H1 (cell line): Measurements from ENCODE around the gene PTGER3. TPM values are rescaled to one million over a fixed set of nuclear protein-coding genes. Genes with fewer than 3 reads are reported as not detected.

ENCODE experiments used
- CTCF ChIA-PET: fragments of 300-600 bp; sonication (Branson Sonifier 250); formaldehyde crosslinking; loops from one replicate; lab custom pipeline; 2021; ENCODE audit not compliant: partially characterized antibody; lab: Charles Lee
- POLR2A ChIA-PET: fragments of 300-600 bp; sonication (Branson Sonifier 250); formaldehyde crosslinking; loops from one replicate; lab custom pipeline; 2021; ENCODE audit warnings: inconsistent platforms; ENCODE audit not compliant: partially characterized antibody; lab: Charles Lee
- DNase-seq, 2 experiments: peaks; one replicate each; pipeline versions ENCODE4 v3.0.0 to v3.0.0-alpha.2; 2010 to 2022; ENCODE audit warnings: low spot score in 2 of 2, low read depth in 1 of 2, mixed read lengths in 1 of 2
- FAIRE-seq: peaks from 2 replicates; lab custom pipeline; 2011; peaks lifted over from hg19 to GRCh38; lab: Jason Lieb, UNC
- H2AFZ ChIP-seq: 2 replicates; pipeline ENCODE4 v1.8.1; 2012; ENCODE audit warnings: low read length, inconsistent platforms
- H2AK5ac ChIP-seq: 2 replicates; pipeline ENCODE4 v1.6.1; 2013; ENCODE audit warnings: low read depth, low read length
- H2BK120ac ChIP-seq: replicated peaks from 2 replicates; pipeline ENCODE3; 2013; ENCODE audit warnings: low read depth, low read length, inconsistent platforms
- H2BK12ac ChIP-seq: 2 replicates; pipeline ENCODE4 v1.6.1; 2013; ENCODE audit warnings: low read depth, low read length
- H2BK15ac ChIP-seq: 2 replicates; pipeline ENCODE4 v1.6.1; 2013; ENCODE audit warnings: low read length
- H2BK20ac ChIP-seq: 2 replicates; pipeline ENCODE4 v1.6.1; 2013; ENCODE audit warnings: low read length
- H2BK5ac ChIP-seq: 2 replicates; pipeline ENCODE4 v1.6.1; 2013; ENCODE audit warnings: low read depth, low read length
- H3K14ac ChIP-seq: 2 replicates; pipeline ENCODE4 v1.6.1; 2013; ENCODE audit warnings: inconsistent platforms; ENCODE audit not compliant: insufficient read length
- H3K18ac ChIP-seq: 2 replicates; pipeline ENCODE4 v1.6.1; 2013; ENCODE audit warnings: low read length; ENCODE audit errors: extremely low read depth
- H3K23ac ChIP-seq: 2 replicates; pipeline ENCODE4 v1.6.1; 2013; ENCODE audit warnings: inconsistent platforms; ENCODE audit not compliant: insufficient read length
- H3K23me2 ChIP-seq: 2 replicates; pipeline ENCODE4 v1.6.1; 2013; ENCODE audit warnings: low read depth, low read length
- H3K27ac ChIP-seq: 2 replicates; pipeline ENCODE4 v1.6.1; 2011; ENCODE audit warnings: low read depth, low read length, inconsistent platforms
- H3K27me3 ChIP-seq, 4 experiments: replicated peaks in 1 of 4; 1 replicate in 1 of 4; 2 replicates in 3 of 4; pipeline versions ENCODE4 v1.6.1 to v1.8.1; 2011 to 2013; ENCODE audit warnings: low read length in 3 of 4, mild to moderate bottlenecking in 3 of 4, inconsistent platforms in 2 of 4, mixed read lengths in 2 of 4, moderate library complexity in 1 of 4; ENCODE audit not compliant: control insufficient read depth in 3 of 4, insufficient read depth in 3 of 4; ENCODE audit errors: extremely low read depth in 1 of 4
- H3K36me3 ChIP-seq, 4 experiments: 2 replicates each; pipeline versions ENCODE4 v1.6.1 to v1.8.1; 2011 to 2013; ENCODE audit warnings: mild to moderate bottlenecking in 4 of 4, low read length in 3 of 4, moderate library complexity in 2 of 4, control low read depth in 1 of 4, inconsistent platforms in 1 of 4; ENCODE audit not compliant: insufficient read depth in 4 of 4, control insufficient read depth in 2 of 4
- H3K4ac ChIP-seq: replicated peaks from 2 replicates; pipeline ENCODE3; 2013; ENCODE audit warnings: low read length, low read depth, mixed read lengths, inconsistent platforms; ENCODE audit not compliant: insufficient read length
- H3K4me1 ChIP-seq, 4 experiments: replicated peaks in 1 of 4; 1 replicate in 1 of 4; 2 replicates in 3 of 4; pipeline versions ENCODE4 v1.6.1 to v1.8.1; 2011 to 2013; ENCODE audit warnings: low read length in 3 of 4, inconsistent platforms in 2 of 4, mixed read lengths in 1 of 4; ENCODE audit not compliant: insufficient read depth in 4 of 4, control insufficient read depth in 3 of 4
- H3K4me2 ChIP-seq, 2 experiments: 2 replicates each; pipeline versions ENCODE4 v1.6.1 to v1.8.1; 2011 to 2013; ENCODE audit warnings: low read depth in 2 of 2, low read length in 2 of 2, control low read depth in 1 of 2, inconsistent platforms in 1 of 2, mild to moderate bottlenecking in 1 of 2; ENCODE audit not compliant: insufficient read depth in 1 of 2
- H3K4me3 ChIP-seq, 4 experiments: fragments of 200-600, 300-600 bp in 1 of 4; sonication (generic), shearing (Covaris generic), sonication (Bioruptor Twin) in 1 of 4; 2 replicates each; pipeline versions ENCODE4 v1.5.1 to v1.8.1; 2011 to 2016; ENCODE audit warnings: low read length in 4 of 4, low read depth in 3 of 4, control low read depth in 2 of 4, inconsistent platforms in 2 of 4, mild to moderate bottlenecking in 2 of 4, mixed read lengths in 1 of 4, moderate library complexity in 1 of 4; ENCODE audit not compliant: insufficient read depth in 2 of 4; ENCODE audit errors: extremely low read depth in 1 of 4
- H3K56ac ChIP-seq: replicated peaks from 2 replicates; pipeline ENCODE3; 2013; ENCODE audit warnings: low read depth, mild to moderate bottlenecking, mixed read lengths, low read length, inconsistent platforms; ENCODE audit not compliant: insufficient read length
- H3K79me1 ChIP-seq: 2 replicates; pipeline ENCODE4 v1.6.1; 2013; ENCODE audit warnings: low read depth, low read length, control low read depth
- H3K79me2 ChIP-seq, 2 experiments: 2 replicates each; pipeline versions ENCODE4 v1.6.1 to v1.8.1; 2012 to 2013; ENCODE audit warnings: low read length in 2 of 2, mild to moderate bottlenecking in 2 of 2, inconsistent platforms in 1 of 2; ENCODE audit not compliant: insufficient read depth in 2 of 2, control insufficient read depth in 1 of 2
- H3K9ac ChIP-seq, 4 experiments: replicated peaks in 1 of 4; 1 replicate in 1 of 4; 2 replicates in 3 of 4; pipeline versions ENCODE4 v1.6.1 to v1.8.1; 2011 to 2013; ENCODE audit warnings: low read depth in 3 of 4, low read length in 3 of 4, control low read depth in 2 of 4, mild to moderate bottlenecking in 2 of 4, moderate library complexity in 2 of 4, inconsistent platforms in 1 of 4; ENCODE audit errors: extremely low read depth in 1 of 4
- H3K9me3 ChIP-seq, 2 experiments: 2 replicates each; pipeline versions ENCODE4 v1.6.1 to v1.8.1; 2012 to 2013; ENCODE audit warnings: mild to moderate bottlenecking in 2 of 2, moderate library complexity in 2 of 2, control low read depth in 1 of 2, inconsistent platforms in 1 of 2, low read depth in 1 of 2, low read length in 1 of 2, mixed read lengths in 1 of 2; ENCODE audit not compliant: insufficient read depth in 2 of 2
- H4K20me1 ChIP-seq, 2 experiments: replicated peaks in 1 of 2; 2 replicates each; pipeline versions ENCODE3 to v1.8.1; 2011 to 2013; ENCODE audit warnings: inconsistent platforms in 2 of 2, low read length in 2 of 2, mild to moderate bottlenecking in 1 of 2; ENCODE audit not compliant: insufficient read depth in 2 of 2, control insufficient read depth in 1 of 2
- H4K5ac ChIP-seq: 2 replicates; pipeline ENCODE4 v1.6.1; 2013; ENCODE audit warnings: low read length, low read depth, mixed read lengths, inconsistent platforms; ENCODE audit not compliant: insufficient read length
- H4K8ac ChIP-seq: 2 replicates; pipeline ENCODE4 v1.8.0; 2013; ENCODE audit warnings: mild to moderate bottlenecking, moderate library complexity, low read length, inconsistent platforms; ENCODE audit not compliant: insufficient read depth; ENCODE audit errors: extremely low read depth
- H4K91ac ChIP-seq: replicated peaks from 2 replicates; pipeline ENCODE3; 2013; ENCODE audit warnings: low read length, mixed read lengths, inconsistent platforms; ENCODE audit not compliant: insufficient read length
- ATF3 ChIP-seq: IDR thresholded peaks from 2 replicates; pipeline ENCODE4 v1.6.1; 2011; ENCODE audit warnings: low read depth, mild to moderate bottlenecking, low read length; ENCODE audit not compliant: insufficient read depth
- CREB1 ChIP-seq: IDR thresholded peaks from 2 replicates; pipeline ENCODE4 v1.6.1; 2012; ENCODE audit warnings: inconsistent platforms
- E2F6 ChIP-seq: IDR thresholded peaks from 2 replicates; pipeline ENCODE4 v1.6.1; 2012; ENCODE audit warnings: inconsistent platforms
- EGR1 ChIP-seq: IDR thresholded peaks from 2 replicates; pipeline ENCODE4 v1.6.1; 2011; ENCODE audit warnings: low read depth, low read length, borderline replicate concordance
- HDAC6 ChIP-seq: IDR thresholded peaks from one replicate; pipeline ENCODE4 v1.7.1; 2012; ENCODE audit warnings: low read depth, mild to moderate bottlenecking, inconsistent platforms, low read length, moderate library complexity
- JUN ChIP-seq: IDR thresholded peaks from 2 replicates; pipeline ENCODE4 v1.6.1; 2011; ENCODE audit warnings: low read depth, mild to moderate bottlenecking, improper control_type of control experiment, low read length
- JUND ChIP-seq: IDR thresholded peaks from 2 replicates; pipeline ENCODE4 v1.6.1; 2011; ENCODE audit warnings: mild to moderate bottlenecking, improper control_type of control experiment, low read length
- MAX ChIP-seq: IDR thresholded peaks from 2 replicates; pipeline ENCODE4 v1.6.1; 2012; ENCODE audit warnings: inconsistent platforms
- NRF1 ChIP-seq: IDR thresholded peaks from 2 replicates; pipeline ENCODE4 v1.6.1; 2011; ENCODE audit warnings: mild to moderate bottlenecking, low read depth, low read length, improper control_type of control experiment
- RAD21 ChIP-seq, 2 experiments: IDR thresholded peaks in 1 of 2; conservative IDR thresholded peaks in 1 of 2; 2 replicates each; pipeline ENCODE4 v1.6.1; 2011; ENCODE audit warnings: low read depth in 2 of 2, low read length in 2 of 2, improper control_type of control experiment in 1 of 2, inconsistent platforms in 1 of 2, mild to moderate bottlenecking in 1 of 2, moderate library complexity in 1 of 2
- RNF2 ChIP-seq: fragments of 200-900, 300-1000 bp; sonication (generic); IDR thresholded peaks from 2 replicates; pipeline ENCODE4 v1.7.1; 2016; ENCODE audit warnings: borderline replicate concordance, low read depth, mild to moderate bottlenecking, antibody characterized with exemption, low read length; ENCODE audit not compliant: poor library complexity, severe bottlenecking; ENCODE audit errors: missing control alignments
- SP2 ChIP-seq: IDR thresholded peaks from 2 replicates; pipeline ENCODE4 v1.6.1; 2012; ENCODE audit warnings: mild to moderate bottlenecking, low read length, inconsistent platforms
- polyA plus RNA-seq, 7 experiments: library from polyadenylated mRNA; depleted of rRNA in 3 of 7; stranded (reverse) in 5 of 7; unstranded in 2 of 7; fragments of >200 nt in 5 of 7; fragments of 200-250 nt in 2 of 7; gene quantifications; 1 replicate in 5 of 7; 2 replicates in 1 of 7; 4 replicates in 1 of 7; pipeline versions ENCODE4 v1.2.1 to v1.2.3, GENCODE V29; 2011 to 2013; ENCODE audit warnings: missing spikeins in 2 of 7, mixed read lengths in 2 of 7
- total RNA-seq: library from RNA; stranded (reverse); fragmentation: NEBNext Ultra II Directional; extraction: Animal tissue kit (Norgen Biotek cat#: 25700); gene quantifications from 2 replicates; pipeline ENCODE4 v1.2.1, GENCODE V29; 2021

PTGER3 gene
- total and polyA plus RNA-seq, 2 of the 8 experiments (the other 6 are each of a cell fraction or from before 2014, with no cell fraction given): 0.38 to 0.82 TPM

- Histone ChIP-seq H3K27me3 (no peaks in the 10 kb centered on the region), H2BK5ac (no peak overlapping the region), H3K9ac (no peak overlapping the region), H3K4me1 (no peaks in the 10 kb centered on the region), H3K14ac (no peak overlapping the region), H3K18ac (no peak overlapping the region), H2BK15ac (no peak overlapping the region), H3K9me3 (no peaks in the 10 kb centered on the region), H2BK12ac (no peak overlapping the region), H3K23ac (no peak overlapping the region), H3K79me1 (no peaks in the 10 kb centered on the region), H3K4ac (no peak overlapping the region), H3K56ac (no peak overlapping the region), H3K23me2 (no peaks in the 10 kb centered on the region; the same call in 1 of the 2 replicates), H4K20me1 (no peaks in the 10 kb centered on the region), H4K5ac (no peak overlapping the region), H2AFZ (no peak overlapping the region), H3K27ac (no peak overlapping the region), H4K91ac (no peak overlapping the region), H3K36me3 (no peaks in the 10 kb centered on the region), H4K8ac (no peak overlapping the region), H3K79me2 (no peaks in the 10 kb centered on the region), H3K4me2 (no peak overlapping the region), H3K4me3 (no peak overlapping the region), H2AK5ac (no peak overlapping the region), H2BK120ac (no peak overlapping the region), H2BK20ac (no peak overlapping the region)
- ChIA-PET CTCF (interaction anchor here (0.9 kb wide), 1 partner anchor 54 kb away, joined by 3 read pairs; no protein-coding TSS in a partner anchor), POLR2A (no interaction called here)
- TF ChIP-seq RNF2: no peak
- no peak for TF ChIP-seq ATF3
- TF ChIP-seq MAX: no peak
- no peak for TF ChIP-seq JUN
- no peak for TF ChIP-seq SP2
- no peak for TF ChIP-seq NRF1
- TF ChIP-seq JUND: no peak
- no peak for TF ChIP-seq E2F6
- TF ChIP-seq CREB1: no peak
- no peak for TF ChIP-seq RAD21 (IDR thresholded peaks at IDR 0.05 in 1 of 2, conservative IDR thresholded peaks at IDR 0.05 in 1 of 2; ENCODE audit: low read depth in 2 of 2, low read length in 2 of 2)
- no peak for TF ChIP-seq EGR1
- TF ChIP-seq HDAC6: no peak
- FAIRE-seq (no peak), DNase-seq (no peak)
Measured at GRCh38 chr1:71018791-71019190, 28.8 kb downstream of the PTGER3 start.
